ENCODE measurements around the gene ZNF616.
"Not testable (repeated sequence)": the region's sequence is repeated elsewhere in the genome, so short reads cannot be mapped to it uniquely, and the experiment has no call there.

ZNF616 gene

DNA sequence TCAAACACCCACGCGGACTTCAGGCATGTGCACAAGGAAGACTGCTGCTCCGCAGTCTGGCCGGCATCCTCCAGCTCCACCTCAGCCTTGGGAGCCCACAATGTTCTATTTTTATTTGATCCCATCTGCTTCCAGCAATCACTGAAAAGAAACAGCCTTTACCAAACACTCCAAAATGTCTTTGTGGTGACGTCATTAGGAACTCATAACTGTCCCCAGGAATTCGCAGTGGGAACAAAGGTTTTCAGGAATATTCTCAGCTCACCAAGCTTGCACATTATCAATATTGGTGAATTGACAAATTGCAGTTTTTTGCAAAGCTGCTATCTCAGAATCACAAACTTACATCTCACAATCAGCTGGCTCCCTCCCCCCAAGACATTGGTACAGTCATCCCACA lies 29.0 kb downstream of the ZNF616 start:
- no peak for DNase-seq (ENCODE audit: low spot score)

- DNase-seq (ENCODE audit: low spot score): no peak
These were observed 37.0 kb downstream of the ZNF616 start for GRCh38 chr19:52102782-52103181.

- DNase-seq (ENCODE audit: low spot score): no peak
These were observed 37.7 kb downstream of the ZNF616 start for GRCh38 chr19:52101866-52102562.

- DNase-seq (ENCODE audit: low spot score): no peak
These were observed 40.1 kb downstream of the ZNF616 start for GRCh38 chr19:52099497-52100138.

DNA sequence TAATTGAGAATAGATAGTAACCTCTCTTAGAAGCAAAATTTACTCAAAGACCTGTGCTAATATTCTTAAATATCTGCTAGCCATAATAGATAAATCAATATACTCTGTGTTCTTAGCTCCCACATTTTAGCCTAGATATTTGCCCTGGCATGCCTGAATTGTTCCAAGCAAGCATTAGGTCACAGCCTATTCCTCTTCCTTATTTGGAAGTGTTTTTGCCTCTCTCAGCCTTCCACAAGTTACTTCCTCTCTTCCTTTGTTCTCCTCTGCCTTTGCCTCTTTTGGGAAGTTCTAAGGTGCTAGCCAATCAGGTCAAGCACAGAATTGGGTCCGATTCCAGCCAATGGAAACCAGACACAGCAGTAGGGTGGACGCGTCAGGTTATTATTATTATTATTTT lies 43.3 kb downstream of the ZNF616 start:
- DNase-seq (ENCODE audit: low spot score): not testable (repeated sequence)

GRCh38 chr19:52095172-52096014 lies 44.3 kb downstream of the ZNF616 start, which contains the start of gene ZNF841:
ZNF841 (minus strand) TSS chr19:52095765; CDS start chr19:52084801, 10,964 bp downstream.
- DNase-seq (ENCODE audit: low spot score): peak; percentile 88

DNA sequence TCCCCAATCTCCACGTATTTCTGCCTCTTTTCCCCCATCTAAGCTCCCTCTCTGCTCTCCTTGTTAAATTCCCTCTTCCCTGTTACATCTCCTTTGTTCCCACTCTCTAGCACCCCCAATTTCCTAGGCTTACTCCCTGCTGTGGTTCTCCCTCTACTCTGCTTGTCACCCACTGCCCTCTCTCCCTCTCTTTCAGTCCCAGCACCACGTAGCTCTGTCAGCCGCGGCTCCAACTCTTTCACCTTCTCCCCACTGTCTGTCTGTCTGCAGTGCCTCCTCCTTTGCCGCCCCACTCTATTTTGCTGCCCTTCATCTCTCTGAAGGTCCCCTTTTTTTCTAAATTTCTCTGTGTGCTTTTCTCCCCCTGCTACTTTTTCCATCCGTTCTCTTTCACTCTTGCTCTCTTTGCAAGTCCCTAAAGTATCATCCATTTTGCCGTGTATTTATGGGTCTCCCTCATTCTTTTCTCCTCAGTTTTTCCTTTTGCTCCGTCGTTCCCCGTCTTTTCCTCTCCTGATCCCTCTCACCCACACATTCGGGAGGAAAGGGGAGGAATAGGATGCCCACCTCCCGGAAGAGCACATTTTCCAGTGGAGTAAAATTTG lies 45.1 kb downstream of the ZNF616 start:
- no peak for DNase-seq (ENCODE audit: low spot score)

- no peak for DNase-seq (ENCODE audit: low spot score)
These were observed 53.3 kb downstream of the ZNF616 start for GRCh38 chr19:52086481-52086880.

DNA sequence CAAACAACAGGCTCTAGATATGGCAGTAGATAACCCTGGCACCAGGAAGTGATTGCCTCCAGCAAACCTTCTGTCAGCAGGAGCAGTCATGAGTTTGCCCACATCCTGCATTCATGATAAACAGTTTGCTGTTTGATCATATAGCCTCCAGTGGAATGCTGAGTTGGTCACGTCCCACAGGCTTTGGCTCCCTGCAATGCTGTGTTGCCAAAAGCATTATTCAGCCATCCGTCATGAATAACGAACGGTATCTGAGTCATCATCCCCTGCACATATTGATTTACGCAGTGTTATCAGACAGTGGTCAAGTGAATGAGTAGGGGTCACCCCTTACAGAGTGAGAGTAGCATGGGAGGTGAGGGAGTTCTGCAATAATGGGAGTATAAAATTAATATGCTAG lies 69.2 kb downstream of the ZNF616 start:
- DNase-seq (ENCODE audit: low spot score): no peak

GRCh38 chr19:52069653-52070052 lies 70.1 kb downstream of the ZNF616 start:
- DNase-seq (ENCODE audit: low spot score): no peak

GRCh38 chr19:52066258-52066863 lies 73.4 kb downstream of the ZNF616 start:
- DNase-seq (ENCODE audit: low spot score): no peak

GRCh38 chr19:52065399-52065798 lies 74.3 kb downstream of the ZNF616 start:
- no peak for DNase-seq (ENCODE audit: low spot score)

Data from CD4-positive, alpha-beta T cell treated with Interleukin-2 at 100 ng/mL for 4 hours (primary cell).